ENCODE results near the gene RNASE1.

RNASE1 gene

DNA sequence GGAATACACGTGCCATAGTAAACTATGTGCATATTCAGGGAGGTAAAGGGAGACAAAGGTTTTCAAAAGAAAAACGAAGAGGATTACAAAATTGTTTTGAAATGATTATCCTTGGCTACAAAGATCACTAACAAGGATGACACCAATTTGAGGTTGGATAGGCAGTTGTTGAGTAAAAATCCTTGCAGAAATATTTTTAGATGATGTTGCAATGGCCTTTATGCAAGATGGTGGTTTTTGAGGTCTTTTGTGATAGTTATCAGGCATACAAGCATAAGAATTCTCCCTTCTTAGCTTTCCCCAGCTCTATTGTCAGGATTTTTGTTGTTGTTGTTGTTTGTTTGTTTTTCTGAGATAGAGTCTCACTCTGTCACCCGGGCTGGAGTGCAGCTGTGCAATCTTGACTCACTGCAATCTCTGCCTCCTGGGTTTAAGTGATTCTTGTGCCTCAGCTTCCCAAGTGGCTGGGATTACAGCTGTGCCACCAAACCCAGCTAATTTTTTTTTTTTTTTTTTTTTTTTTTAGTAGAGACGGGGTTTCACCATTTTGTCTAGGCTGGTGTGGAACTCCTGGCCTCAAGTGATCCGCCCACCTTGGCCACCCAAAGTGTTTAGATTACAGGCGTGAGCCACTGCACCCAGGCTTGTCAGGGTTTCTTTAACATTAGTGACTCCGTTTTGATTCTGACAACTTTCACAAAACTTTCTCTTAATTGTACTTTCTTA lies 7.8 kb downstream of the RNASE1 start:
- no peak overlapping the region for H3K4me3 ChIP-seq (ENCODE audit: low read depth, low read length)

GRCh38 chr14:20792556-20792955 lies 10.1 kb downstream of the RNASE1 start:
- Histone ChIP-seq H3K27me3 (replicated peaks) (no peaks in the 10 kb centered on the region), H3K27ac (no peak overlapping the region), H3K4me3 (ENCODE audit: low read depth, low read length) (no peak overlapping the region), H3K36me3 (replicated peaks) (no peaks in the 10 kb centered on the region)
- in situ Hi-C loops (cut with HindIII; ENCODE audit: low pct_ligation_motif_present, low sequenced_read_pairs): no loop called here
- DNase-seq: no peak
- TF ChIP-seq, protein P1, sequence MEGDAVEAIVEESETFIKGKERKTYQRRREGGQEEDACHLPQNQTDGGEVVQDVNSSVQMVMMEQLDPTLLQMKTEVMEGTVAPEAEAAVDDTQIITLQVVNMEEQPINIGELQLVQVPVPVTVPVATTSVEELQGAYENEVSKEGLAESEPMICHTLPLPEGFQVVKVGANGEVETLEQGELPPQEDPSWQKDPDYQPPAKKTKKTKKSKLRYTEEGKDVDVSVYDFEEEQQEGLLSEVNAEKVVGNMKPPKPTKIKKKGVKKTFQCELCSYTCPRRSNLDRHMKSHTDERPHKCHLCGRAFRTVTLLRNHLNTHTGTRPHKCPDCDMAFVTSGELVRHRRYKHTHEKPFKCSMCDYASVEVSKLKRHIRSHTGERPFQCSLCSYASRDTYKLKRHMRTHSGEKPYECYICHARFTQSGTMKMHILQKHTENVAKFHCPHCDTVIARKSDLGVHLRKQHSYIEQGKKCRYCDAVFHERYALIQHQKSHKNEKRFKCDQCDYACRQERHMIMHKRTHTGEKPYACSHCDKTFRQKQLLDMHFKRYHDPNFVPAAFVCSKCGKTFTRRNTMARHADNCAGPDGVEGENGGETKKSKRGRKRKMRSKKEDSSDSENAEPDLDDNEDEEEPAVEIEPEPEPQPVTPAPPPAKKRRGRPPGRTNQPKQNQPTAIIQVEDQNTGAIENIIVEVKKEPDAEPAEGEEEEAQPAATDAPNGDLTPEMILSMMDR (IDR thresholded peaks at IDR 0.05; ENCODE audit: low read depth, low read length, missing control alignments): no peak

More for the DNA sequence above, 7.8 kb downstream of the RNASE1 start:
- H3K27ac ChIP-seq: no peak overlapping the region
- TF ChIP-seq, protein P1 (IDR thresholded peaks at IDR 0.05; ENCODE audit: low read depth, low read length, missing control alignments): no peak
- DNase-seq: no peak
- in situ Hi-C loops (cut with HindIII; ENCODE audit: low pct_ligation_motif_present, low sequenced_read_pairs): no loop called here
- H3K27me3 ChIP-seq (replicated peaks): no peaks in the 10 kb centered on the region
- no peaks in the 10 kb centered on the region for H3K36me3 ChIP-seq (replicated peaks)

DNA sequence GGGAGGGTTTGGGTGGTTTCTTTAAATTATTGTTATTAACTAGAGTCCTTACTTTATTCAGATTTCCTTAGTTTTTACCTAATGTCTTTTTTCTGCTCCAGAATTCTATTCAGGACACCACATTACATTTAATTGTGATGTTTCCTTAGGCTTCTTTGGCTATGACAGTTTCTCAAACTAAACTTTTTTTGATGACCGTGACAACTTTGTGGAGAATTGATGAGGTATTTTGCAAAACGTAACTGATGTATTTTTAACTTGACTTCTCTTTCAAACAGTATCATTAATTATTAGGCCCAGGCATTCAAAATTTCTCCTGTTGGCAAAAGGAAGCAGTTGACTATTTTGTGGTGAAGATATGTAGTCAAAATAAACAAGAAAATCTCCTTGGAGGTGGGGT lies 11.0 kb downstream of the RNASE1 start:
- TF ChIP-seq, protein P1 (IDR thresholded peaks at IDR 0.05; ENCODE audit: low read depth, low read length, missing control alignments): no peak
- Histone ChIP-seq H3K4me3 (ENCODE audit: low read depth, low read length) (no peak overlapping the region), H3K27ac (no peak overlapping the region), H3K27me3 (replicated peaks) (no peaks in the 10 kb centered on the region), H3K36me3 (replicated peaks) (no peaks in the 10 kb centered on the region)
- no peak for DNase-seq
- in situ Hi-C loops (cut with HindIII; ENCODE audit: low pct_ligation_motif_present, low sequenced_read_pairs): no loop called here

DNA sequence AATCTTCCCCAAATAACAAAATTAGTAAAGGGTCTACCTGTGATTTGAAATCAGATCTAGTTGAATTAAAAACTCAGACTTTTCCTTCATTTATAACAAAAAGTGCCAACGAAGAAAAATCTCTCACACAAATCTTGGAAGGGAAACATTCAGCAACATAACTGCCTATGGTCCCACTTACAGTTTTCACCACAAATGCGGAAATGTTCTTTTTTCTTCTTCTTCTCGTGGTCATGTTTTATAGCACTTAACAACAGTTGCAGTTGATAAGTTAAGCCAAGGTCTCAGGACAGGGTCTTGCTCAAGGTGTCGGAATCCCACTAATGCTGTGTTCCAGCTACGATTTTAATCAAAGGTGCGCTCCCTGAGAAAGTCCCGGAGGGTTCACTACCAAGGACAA lies 11.5 kb downstream of the RNASE1 start:
- in situ Hi-C loops (cut with HindIII; ENCODE audit: low pct_ligation_motif_present, low sequenced_read_pairs): no loop called here
- TF ChIP-seq, protein P1 (IDR thresholded peaks at IDR 0.05; ENCODE audit: low read depth, low read length, missing control alignments): no peak

DNA sequence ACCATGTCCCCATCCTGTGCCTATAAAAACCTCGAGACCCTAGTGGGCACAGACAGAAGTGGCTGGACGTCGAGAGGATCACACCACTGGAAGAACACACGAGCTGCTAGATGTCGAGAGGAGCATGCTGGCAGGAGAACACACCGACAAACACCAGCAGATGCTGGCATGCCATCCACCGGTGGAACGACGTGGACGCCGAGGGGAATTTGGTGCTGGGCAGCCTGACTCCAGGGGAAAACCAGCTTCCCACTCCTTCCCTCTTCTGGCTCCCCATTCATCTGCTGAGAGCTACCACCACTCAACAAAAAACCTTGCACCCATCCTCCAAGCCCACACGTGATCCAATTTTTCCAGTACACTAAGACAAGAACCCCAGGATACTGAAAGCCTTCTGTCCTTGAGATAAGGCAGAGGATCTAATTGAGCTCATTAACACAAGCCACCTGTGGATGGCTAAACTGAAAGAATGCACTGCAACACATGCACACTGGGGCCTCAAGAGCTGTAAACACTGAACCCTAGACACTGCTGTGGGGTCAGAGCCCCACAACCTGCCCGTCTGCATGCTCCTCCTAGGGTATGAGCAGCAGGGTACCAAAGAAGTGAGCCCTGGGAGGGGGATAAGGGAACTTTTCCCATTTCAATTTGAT lies 12.1 kb downstream of the RNASE1 start:
- no peak for DNase-seq
- Histone ChIP-seq H3K27ac (no peak overlapping the region), H3K36me3 (replicated peaks) (no peaks in the 10 kb centered on the region), H3K4me3 (ENCODE audit: low read depth, low read length) (no peak overlapping the region), H3K27me3 (replicated peaks) (no peaks in the 10 kb centered on the region)
- in situ Hi-C loops (cut with HindIII; ENCODE audit: low pct_ligation_motif_present, low sequenced_read_pairs): no loop called here
- TF ChIP-seq, protein P1 (IDR thresholded peaks at IDR 0.05; ENCODE audit: low read depth, low read length, missing control alignments): no peak

More for the DNA sequence above, 11.5 kb downstream of the RNASE1 start:
- no peaks in the 10 kb centered on the region for H3K36me3 ChIP-seq (replicated peaks)
- H3K4me3 ChIP-seq (ENCODE audit: low read depth, low read length): no peak overlapping the region
- no peak for DNase-seq
- H3K27me3 ChIP-seq (replicated peaks): no peaks in the 10 kb centered on the region
- no peak overlapping the region for H3K27ac ChIP-seq

Data from brain microvascular endothelial cell (primary cell).